MCF 10A (cell line): Measurements from ENCODE around the gene GFAP. TPM values are rescaled to one million over a fixed set of nuclear protein-coding genes. Genes with fewer than 3 reads are reported as not detected.

ENCODE experiments used
- Bru-seq: library from RNA; stranded (reverse); fragments of 400-500 nt; gene quantifications from one replicate; lab custom pipeline; 2021; lab: Mats Ljungman, UMichigan
- BruChase-seq, 2 experiments: library from RNA; stranded (reverse); fragments of 400-500 nt; gene quantifications; one replicate each; lab custom pipeline; 2021; lab: Mats Ljungman, UMichigan
- BruUV-seq: library from RNA; stranded (reverse); fragments of 400-500 nt; replicated peaks from 2 replicates; lab custom pipeline; 2021; lab: Mats Ljungman, UMichigan
- CTCF ChIA-PET: fragments of 300-600 bp; sonication (Branson Sonifier 250); formaldehyde crosslinking; extraction: SDS; loops from one replicate; lab custom pipeline; 2021; ENCODE audit warnings: antibody characterized with exemption, inconsistent platforms; lab: Yijun Ruan, JAX
- POLR2A ChIA-PET: fragments of 300-600, 350-650 bp; sonication (Branson Sonifier 250); formaldehyde crosslinking; extraction: SDS; loops from one replicate; lab custom pipeline; 2020; ENCODE audit warnings: antibody characterized with exemption, inconsistent platforms; lab: Yijun Ruan, JAX
- DNase-seq: peaks from one replicate; pipeline ENCODE4 v3.0.0-alpha.2; 2018; ENCODE audit not compliant: unreplicated experiment
- H3K27ac Mint-ChIP-seq: one replicate; pipeline ENCODE4 v1.8.0; 2022; ENCODE audit warnings: mild to moderate bottlenecking, low read depth, mixed read lengths; ENCODE audit not compliant: unreplicated experiment
- H3K27me3 Mint-ChIP-seq: one replicate; pipeline ENCODE4 v1.8.0; 2022; ENCODE audit warnings: mixed read lengths; ENCODE audit not compliant: insufficient read depth, unreplicated experiment
- H3K36me3 Mint-ChIP-seq: one replicate; pipeline ENCODE4 v1.8.0; 2022; ENCODE audit warnings: mild to moderate bottlenecking, moderate library complexity, mixed read lengths; ENCODE audit not compliant: insufficient read depth, unreplicated experiment
- H3K4me1 Mint-ChIP-seq: one replicate; pipeline ENCODE4 v1.8.0; 2022; ENCODE audit warnings: mixed read lengths; ENCODE audit not compliant: insufficient read depth, unreplicated experiment
- H3K4me3 Mint-ChIP-seq: one replicate; pipeline ENCODE4 v1.8.0; 2022; ENCODE audit warnings: mild to moderate bottlenecking, moderate library complexity, mixed read lengths; ENCODE audit not compliant: unreplicated experiment
- H3K9me3 Mint-ChIP-seq: one replicate; pipeline ENCODE4 v1.8.0; 2022; ENCODE audit warnings: mixed read lengths; ENCODE audit not compliant: unreplicated experiment
- intact Hi-C: fragments of 100-400 bp; cut with micrococcal nuclease; formaldehyde crosslinking; loops from 2 replicates; pipeline ENCODE4 v1.14.1; 2022
- long read RNA-seq: library from polyadenylated mRNA; stranded (forward); transcript quantifications from one replicate; pipeline ENCODE4 v2.0.0, GENCODE V29; 2022
- total RNA-seq: library from RNA; stranded (reverse); gene quantifications from 2 replicates; pipeline ENCODE4 v1.2.3, GENCODE V29; 2022
- TF ChIP-seq, protein P1 (sequence below): fragments of 200-600 bp; IDR thresholded peaks from one replicate; pipeline ENCODE4 v1.8.0; 2022; ENCODE audit warnings: antibody characterized with exemption, mild to moderate bottlenecking; ENCODE audit not compliant: unreplicated experiment

The GFAP gene
- total RNA-seq (not detected in 2 replicates), Bru-seq, nascent RNA (percentile 7 among the genes with signal in this experiment), BruChase-seq, experiment 1, labeled RNA remaining after a 6-hour chase (not detected), BruChase-seq, experiment 2, labeled RNA remaining after a 2-hour chase (percentile 7 among the genes with signal in this experiment)
- long read RNA-seq, result 0 reads

- ChIA-PET CTCF (interaction anchor here (3.7 kb wide), 1 partner anchor 106 kb away, joined by 15 read pairs; no protein-coding TSS in a partner anchor), POLR2A (interaction anchor here (2.1 kb wide), 1 partner anchor 14 kb away, joined by 5 read pairs; no protein-coding TSS in a partner anchor)
- peaks cover 25% of the 10 kb centered on the region for H3K4me1 Mint-ChIP-seq
These were observed at the start of gene GFAP for GRCh38 chr17:44915321-44915726. Gene GFAP, minus strand, starts transcription at chr17:44915500. Its CDS starts 14 bp downstream, at chr17:44915486.

DNA sequence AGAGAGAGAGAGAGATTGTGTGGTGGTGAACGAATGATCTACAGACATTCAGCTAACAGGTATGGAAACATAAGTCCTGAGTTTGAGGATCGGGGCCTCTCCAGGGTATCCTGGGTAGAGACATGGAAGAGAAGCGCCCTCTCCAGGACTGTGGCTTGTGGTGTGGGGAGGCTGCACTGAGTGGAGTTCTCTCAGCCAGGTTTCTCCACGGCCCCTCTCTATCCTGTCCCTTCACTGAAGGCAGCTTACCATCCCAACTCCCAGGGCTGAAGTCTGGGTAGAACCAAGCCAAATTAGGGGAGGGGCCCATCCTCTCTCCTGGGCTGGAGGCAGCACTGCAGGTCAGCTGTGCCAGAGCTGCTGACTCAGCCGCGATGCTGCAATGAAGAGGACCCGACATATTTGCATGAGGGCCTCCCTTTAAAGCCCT is 46.6 kb upstream of the GFAP start:
- CTCF ChIA-PET, result interaction anchor here (0.6 to 1.1 kb wide), 4 partner anchors 9 to 856 kb away, joined by 3 to 4 read pairs (median 3); no protein-coding TSS in a partner anchor
- no peaks in the 10 kb centered on the region for H3K36me3 Mint-ChIP-seq
- TF ChIP-seq, protein P1, sequence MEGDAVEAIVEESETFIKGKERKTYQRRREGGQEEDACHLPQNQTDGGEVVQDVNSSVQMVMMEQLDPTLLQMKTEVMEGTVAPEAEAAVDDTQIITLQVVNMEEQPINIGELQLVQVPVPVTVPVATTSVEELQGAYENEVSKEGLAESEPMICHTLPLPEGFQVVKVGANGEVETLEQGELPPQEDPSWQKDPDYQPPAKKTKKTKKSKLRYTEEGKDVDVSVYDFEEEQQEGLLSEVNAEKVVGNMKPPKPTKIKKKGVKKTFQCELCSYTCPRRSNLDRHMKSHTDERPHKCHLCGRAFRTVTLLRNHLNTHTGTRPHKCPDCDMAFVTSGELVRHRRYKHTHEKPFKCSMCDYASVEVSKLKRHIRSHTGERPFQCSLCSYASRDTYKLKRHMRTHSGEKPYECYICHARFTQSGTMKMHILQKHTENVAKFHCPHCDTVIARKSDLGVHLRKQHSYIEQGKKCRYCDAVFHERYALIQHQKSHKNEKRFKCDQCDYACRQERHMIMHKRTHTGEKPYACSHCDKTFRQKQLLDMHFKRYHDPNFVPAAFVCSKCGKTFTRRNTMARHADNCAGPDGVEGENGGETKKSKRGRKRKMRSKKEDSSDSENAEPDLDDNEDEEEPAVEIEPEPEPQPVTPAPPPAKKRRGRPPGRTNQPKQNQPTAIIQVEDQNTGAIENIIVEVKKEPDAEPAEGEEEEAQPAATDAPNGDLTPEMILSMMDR, result no peak
- DNase-seq, result no peak
- POLR2A ChIA-PET, result interaction anchor here (0.7 to 1.1 kb wide), 3 partner anchors 9 to 53 kb away, joined by 3 to 6 read pairs (median 3); no protein-coding TSS in a partner anchor
- intact Hi-C loops, result no loop called here
- no peak overlapping the region for H3K4me3 Mint-ChIP-seq
- H3K27ac Mint-ChIP-seq, result no peak overlapping the region
- peaks cover 13% of the 10 kb centered on the region for H3K4me1 Mint-ChIP-seq
- no peaks in the 10 kb centered on the region for H3K9me3 Mint-ChIP-seq
- no TSS peak for BruUV-seq
- no peaks in the 10 kb centered on the region for H3K27me3 Mint-ChIP-seq

More at GRCh38 chr17:44915321-44915726, at the start of gene GFAP:
- DNase-seq, result no peak
- Mint-ChIP-seq H3K27me3 (no peaks in the 10 kb centered on the region), H3K27ac (no peak within 1 kb of the TSS), H3K9me3 (no peaks in the 10 kb centered on the region), H3K36me3 (no peaks in the 10 kb centered on the region), H3K4me3 (no peak within 1 kb of the TSS)
- TF ChIP-seq, protein P1, result no peak
- intact Hi-C loops, result loop anchor here (5.0 kb wide), 1 partner anchor 217 kb away; the partner anchor contains the start of gene PLCD3
- no TSS peak for BruUV-seq

- intact Hi-C loops, result no loop called here
- H3K4me3 Mint-ChIP-seq, result no peak overlapping the region
- no TSS peak for BruUV-seq
- TF ChIP-seq, protein P1, result no peak
- POLR2A ChIA-PET, result interaction anchor here (1.1 kb wide), 1 partner anchor 38 kb away, joined by 3 read pairs; no protein-coding TSS in a partner anchor
- CTCF ChIA-PET, result interaction anchor here (1.1 kb wide), 1 partner anchor 10 kb away, joined by 4 read pairs; no protein-coding TSS in a partner anchor
- H3K27me3 Mint-ChIP-seq, result no peaks in the 10 kb centered on the region
- peaks cover 8% of the 10 kb centered on the region for H3K4me1 Mint-ChIP-seq
- H3K27ac Mint-ChIP-seq, result no peak overlapping the region
- no peaks in the 10 kb centered on the region for H3K36me3 Mint-ChIP-seq
- peak; percentile 50 for DNase-seq
- H3K9me3 Mint-ChIP-seq, result no peaks in the 10 kb centered on the region
These were observed 45.4 kb upstream of the GFAP start for GRCh38 chr17:44960691-44961090.

GRCh38 chr17:44959821-44960531 is 44.7 kb upstream of the GFAP start:
- ChIA-PET CTCF (no interaction called here), POLR2A (interaction anchor here (1.1 kb wide), 1 partner anchor 39 kb away, joined by 3 read pairs; no protein-coding TSS in a partner anchor)
- BruUV-seq, result no TSS peak
- TF ChIP-seq, protein P1, result no peak
- Mint-ChIP-seq H3K4me1 (peaks cover 6% of the 10 kb centered on the region), H3K4me3 (no peak overlapping the region), H3K9me3 (no peaks in the 10 kb centered on the region), H3K36me3 (no peaks in the 10 kb centered on the region), H3K27me3 (no peaks in the 10 kb centered on the region), H3K27ac (no peak overlapping the region)
- intact Hi-C loops, result no loop called here
- DNase-seq, result no peak
